Measurements from ENCODE around the gene ASB2.

ASB2 gene

GRCh38 chr14:93960108-93960475 lies 16.3 kb downstream of the ASB2 start:
- no peak for DNase-seq

- DNase-seq, result no peak
Measured at GRCh38 chr14:93959239-93960107, 16.9 kb downstream of the ASB2 start.

- no peak for DNase-seq
Measured at GRCh38 chr14:93958567-93959238, 17.7 kb downstream of the ASB2 start.

GRCh38 chr14:93957751-93958566 lies 18.4 kb downstream of the ASB2 start:
- DNase-seq, result no peak

- no peak for DNase-seq
Measured at GRCh38 chr14:93957333-93957710, 19.0 kb downstream of the ASB2 start.

GRCh38 chr14:93956514-93957332 lies 19.6 kb downstream of the ASB2 start:
- no peak for DNase-seq

GRCh38 chr14:93955850-93956481 lies 20.4 kb downstream of the ASB2 start:
- no peak for DNase-seq

- DNase-seq, result no peak
Measured at GRCh38 chr14:93954900-93955849, 21.2 kb downstream of the ASB2 start.

GRCh38 chr14:93954516-93954830 lies 21.9 kb downstream of the ASB2 start:
- DNase-seq, result no peak

- no peak for DNase-seq
Measured at GRCh38 chr14:93953739-93954515, 22.4 kb downstream of the ASB2 start.

GRCh38 chr14:93953263-93953662 lies 23.1 kb downstream of the ASB2 start:
- no peak for DNase-seq

GRCh38 chr14:93952829-93953228 lies 23.5 kb downstream of the ASB2 start:
- DNase-seq, result no peak

GRCh38 chr14:93951635-93952540 lies 24.5 kb downstream of the ASB2 start:
- DNase-seq, result no peak

- no peak for DNase-seq
Measured at GRCh38 chr14:93950948-93951634, 25.3 kb downstream of the ASB2 start.

- DNase-seq, result no peak
Measured at GRCh38 chr14:93949511-93950075, 26.8 kb downstream of the ASB2 start.

GRCh38 chr14:93947282-93947681 lies 29.1 kb downstream of the ASB2 start:
- no peak for DNase-seq

- no peak for DNase-seq
Measured at GRCh38 chr14:93946541-93947090, 29.8 kb downstream of the ASB2 start.

GRCh38 chr14:93946104-93946503 lies 30.3 kb downstream of the ASB2 start:
- DNase-seq, result no peak
